NCI-H2081 treated with DMSO at 0.1 percent for 48 hours (cell line): ENCODE data around the gene CYBB.
A peak's percentile ranks its signal among the peaks of the same experiment; 100 is the strongest.
"Not testable (repeated sequence)": the region's sequence is repeated elsewhere in the genome, so short reads cannot be mapped to it uniquely, and the experiment has no call there.

Source experiments
- DNase-seq: peaks from one replicate; lab custom pipeline; 2025; lab: John Stamatoyannopoulos, UW

Gene CYBB

GRCh38 chrX:37779857-37780256 is at the start of gene CYBB:
Gene CYBB (plus strand): TSS chrX:37780059. CDS start chrX:37780078, 19 bp downstream.
- DNase-seq, result no peak

- peak; percentile 26 for DNase-seq
These were observed 34.5 kb upstream of the CYBB start for GRCh38 chrX:37745354-37745753.

- DNase-seq, result no peak
These were observed 34.0 kb upstream of the CYBB start for GRCh38 chrX:37745835-37746217.

GRCh38 chrX:37746218-37746941 is 33.5 kb upstream of the CYBB start:
- DNase-seq, result no peak

GRCh38 chrX:37746951-37747350 is 32.9 kb upstream of the CYBB start:
- no peak for DNase-seq

- DNase-seq, result no peak
These were observed 27.6 kb upstream of the CYBB start for GRCh38 chrX:37752281-37752680.

- DNase-seq, result no peak
These were observed 26.9 kb upstream of the CYBB start for GRCh38 chrX:37752936-37753335.

GRCh38 chrX:37753384-37753783 is 26.5 kb upstream of the CYBB start:
- no peak for DNase-seq

- DNase-seq, result no peak
These were observed 25.3 kb upstream of the CYBB start for GRCh38 chrX:37754516-37754915.

GRCh38 chrX:37755025-37755424 is 24.8 kb upstream of the CYBB start:
- no peak for DNase-seq

GRCh38 chrX:37757082-37757481 is 22.8 kb upstream of the CYBB start:
- DNase-seq, result no peak

- DNase-seq, result no peak
These were observed 20.5 kb upstream of the CYBB start for GRCh38 chrX:37759351-37759750.

GRCh38 chrX:37759878-37760418 is 19.9 kb upstream of the CYBB start:
- no peak for DNase-seq

- DNase-seq, result no peak
These were observed 16.5 kb upstream of the CYBB start for GRCh38 chrX:37763400-37763799.

- no peak for DNase-seq
These were observed 14.4 kb upstream of the CYBB start for GRCh38 chrX:37765507-37765906.

- DNase-seq, result no peak
These were observed 12.4 kb upstream of the CYBB start for GRCh38 chrX:37767430-37767829.

GRCh38 chrX:37768866-37769265 is 11.0 kb upstream of the CYBB start:
- not testable (repeated sequence) for DNase-seq

GRCh38 chrX:37776283-37776986 is 3.4 kb upstream of the CYBB start:
- no peak for DNase-seq

GRCh38 chrX:37776987-37777325 is 2.9 kb upstream of the CYBB start:
- DNase-seq, result no peak

- DNase-seq, result no peak
These were observed 1.2 kb downstream of the CYBB start for GRCh38 chrX:37781081-37781480.

- no peak for DNase-seq
These were observed 2.0 kb downstream of the CYBB start for GRCh38 chrX:37781814-37782213.

- no peak for DNase-seq
These were observed 2.5 kb downstream of the CYBB start for GRCh38 chrX:37782359-37782758.

GRCh38 chrX:37783305-37783704 is 3.4 kb downstream of the CYBB start:
- DNase-seq, result no peak

- no peak for DNase-seq
These were observed 5.7 kb downstream of the CYBB start for GRCh38 chrX:37785569-37785968.
